ENCODE data around the gene RHOD.

GRCh38 chr11:67013511-67014045 lies 43.1 kb upstream of the RHOD start:
- TF ChIP-seq CTCF (IDR thresholded peaks at IDR 0.05) (no peak), POLR2A (IDR thresholded peaks at IDR 0.05) (no peak)
